NCI-H1694 treated with DMSO at 0.1 percent for 48 hours (cell line): ENCODE data around the gene ARHGEF1.
"Not testable (repeated sequence)": the region's sequence is repeated elsewhere in the genome, so short reads cannot be mapped to it uniquely, and the experiment has no call there.

Experiments used
- DNase-seq: peaks from one replicate; lab custom pipeline; 2025; lab: John Stamatoyannopoulos, UW

The ARHGEF1 gene

DNA sequence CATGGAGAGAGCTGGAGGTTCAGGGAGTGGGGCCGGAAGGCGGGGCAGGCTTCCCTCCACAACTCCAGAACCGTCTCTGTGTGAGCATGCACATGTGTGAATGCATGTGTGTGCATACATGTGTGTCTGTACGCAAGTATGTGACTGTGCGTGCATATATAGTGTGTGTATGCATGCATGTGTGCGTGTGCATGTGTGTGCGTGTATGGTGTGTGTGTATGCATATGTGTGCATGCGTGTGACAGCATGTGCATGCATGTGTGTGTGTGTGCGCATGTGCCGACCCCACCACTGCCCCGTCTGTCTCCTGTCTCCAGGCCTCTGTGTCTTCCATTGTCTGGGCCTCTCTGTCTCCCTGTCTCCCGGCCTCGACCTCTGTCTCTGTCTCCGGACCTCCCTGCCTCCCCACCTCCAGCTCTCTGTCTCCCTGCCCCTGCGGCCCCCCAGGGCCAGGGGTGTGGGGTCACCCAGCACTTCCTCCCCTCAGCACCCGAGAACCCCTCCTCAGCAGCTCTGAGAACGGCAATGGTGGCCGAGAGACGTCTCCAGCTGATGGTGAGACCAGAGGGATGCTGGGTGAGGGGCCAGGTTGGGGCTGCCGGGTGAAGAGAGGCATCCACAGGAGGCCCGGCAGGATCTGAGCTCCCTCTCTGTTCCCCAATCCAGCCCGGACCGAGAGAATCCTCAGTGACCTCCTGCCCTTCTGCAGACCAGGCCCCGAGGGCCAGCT lies 22.5 kb downstream of the ARHGEF1 start:
- DNase-seq: no peak

DNA sequence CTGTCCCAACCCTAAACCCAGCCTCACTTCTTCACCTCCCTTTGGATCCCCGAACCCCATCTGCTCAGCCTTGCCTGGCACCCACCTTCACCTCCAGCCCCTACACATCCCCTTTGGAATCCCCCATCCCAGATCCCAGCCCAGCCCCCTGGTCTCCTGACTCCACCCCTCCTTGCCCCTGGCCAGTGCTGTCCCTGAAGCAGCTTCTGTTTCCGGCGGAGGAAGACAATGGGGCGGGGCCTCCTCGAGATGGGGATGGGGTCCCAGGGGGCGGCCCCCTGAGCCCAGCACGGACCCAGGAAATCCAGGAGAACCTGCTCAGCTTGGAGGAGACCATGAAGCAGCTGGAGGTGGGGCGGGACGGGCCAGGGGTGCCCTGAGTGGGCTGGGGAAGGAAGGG lies 23.3 kb downstream of the ARHGEF1 start:
- no peak for DNase-seq

DNA sequence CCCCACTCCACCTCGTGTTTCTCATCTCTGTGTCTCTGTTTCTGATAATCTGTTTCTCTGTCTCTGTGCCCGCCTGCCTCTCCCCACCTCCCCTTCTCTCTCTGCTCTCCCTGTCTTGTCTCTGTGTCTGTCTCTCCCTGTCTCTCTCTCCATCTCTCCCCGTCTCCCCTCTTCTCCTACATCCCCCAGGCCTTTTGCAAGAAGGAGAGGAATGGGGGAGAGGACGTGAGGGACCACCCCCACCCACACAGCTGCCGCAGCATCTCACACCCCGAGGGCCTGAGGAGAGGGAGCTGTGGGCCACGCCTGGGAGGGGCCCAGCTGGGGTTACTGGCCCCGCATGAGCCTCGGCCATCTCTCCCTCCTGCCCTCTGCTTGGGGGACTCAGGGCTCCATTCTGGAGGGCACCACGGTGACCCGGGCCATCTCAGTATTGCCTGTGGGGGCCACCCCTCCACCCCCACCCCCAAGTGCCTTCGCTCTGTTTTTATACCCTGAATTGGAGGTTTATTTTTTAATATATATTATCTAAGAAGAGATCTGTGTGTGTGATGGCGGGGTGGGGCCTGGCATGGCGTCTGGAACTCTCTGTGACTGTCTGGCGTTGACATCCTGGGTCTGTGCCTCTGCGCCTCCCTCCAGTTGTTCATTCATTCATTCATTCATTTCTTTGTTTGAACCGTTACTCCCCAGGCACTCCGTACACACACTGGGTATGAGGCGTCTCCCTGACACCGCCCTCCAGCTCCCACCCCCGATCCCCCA lies 24.1 kb downstream of the ARHGEF1 start:
- no peak for DNase-seq

DNA sequence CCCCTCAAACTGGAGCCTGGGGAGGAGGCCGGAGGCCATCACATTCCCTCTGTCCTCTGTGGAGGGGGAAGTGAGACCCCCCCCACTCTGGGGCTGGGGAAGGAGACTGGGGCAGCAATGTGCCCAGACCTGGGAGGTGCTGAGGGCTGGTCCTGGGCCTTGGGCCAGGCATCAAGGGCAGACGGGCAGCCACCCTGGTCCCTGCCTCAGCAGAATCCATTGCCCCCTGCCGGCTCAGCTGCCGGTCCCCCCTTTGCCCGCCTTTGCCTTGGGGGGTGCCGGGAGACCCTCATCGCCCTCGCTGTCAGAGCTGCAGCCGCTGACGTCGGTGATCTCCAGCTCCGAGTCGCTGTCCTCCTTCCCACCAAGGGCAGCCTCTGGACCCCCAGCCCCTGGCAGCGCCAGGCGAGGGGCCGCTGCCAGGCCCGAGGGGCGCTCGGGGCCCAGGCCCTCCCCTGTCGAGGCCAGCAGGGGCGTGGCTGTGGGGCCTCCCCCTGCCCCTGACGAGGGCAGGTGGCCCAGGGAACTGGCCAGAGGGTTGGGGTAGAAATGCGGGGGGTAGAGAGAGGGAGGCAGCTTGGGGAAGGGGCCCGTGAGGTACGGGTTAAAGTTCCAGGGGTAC lies 25.1 kb downstream of the ARHGEF1 start:
- no peak for DNase-seq

DNA sequence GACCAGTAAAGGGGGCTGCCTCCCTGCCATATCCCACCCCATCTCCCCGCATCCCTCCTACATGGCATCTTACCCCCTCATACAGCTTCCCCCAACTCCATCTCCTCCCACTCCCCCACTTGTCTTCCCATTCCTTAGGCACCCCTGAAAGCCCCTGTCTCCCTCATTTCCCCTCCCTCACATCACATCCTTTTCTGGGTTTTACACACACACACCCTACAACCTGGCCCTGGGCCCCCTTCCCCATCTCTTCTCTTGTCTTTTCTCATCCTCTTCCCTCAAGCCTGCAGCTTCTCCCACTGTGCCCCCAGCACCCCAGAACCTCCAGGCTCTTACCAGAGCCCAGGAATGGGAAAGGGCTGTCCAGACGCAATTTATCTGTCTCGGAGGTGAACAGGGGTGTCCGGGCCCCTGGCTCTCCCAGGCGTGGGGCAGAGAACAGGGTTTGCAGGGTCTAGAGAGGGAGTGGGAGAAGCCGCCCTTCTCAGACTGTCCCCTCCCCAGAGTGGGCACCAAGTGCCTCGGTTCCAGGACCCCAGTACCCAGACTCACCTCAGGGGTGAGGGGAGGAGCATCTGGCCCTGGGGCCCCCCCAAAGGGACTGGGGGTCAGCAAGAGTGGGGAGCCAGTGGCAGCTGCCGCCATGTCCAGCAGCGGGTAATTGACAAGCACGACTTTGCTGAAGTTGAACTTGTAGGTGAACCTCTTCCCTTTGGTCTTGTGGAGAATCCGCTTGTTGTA lies 25.9 kb downstream of the ARHGEF1 start:
- DNase-seq: no peak

DNA sequence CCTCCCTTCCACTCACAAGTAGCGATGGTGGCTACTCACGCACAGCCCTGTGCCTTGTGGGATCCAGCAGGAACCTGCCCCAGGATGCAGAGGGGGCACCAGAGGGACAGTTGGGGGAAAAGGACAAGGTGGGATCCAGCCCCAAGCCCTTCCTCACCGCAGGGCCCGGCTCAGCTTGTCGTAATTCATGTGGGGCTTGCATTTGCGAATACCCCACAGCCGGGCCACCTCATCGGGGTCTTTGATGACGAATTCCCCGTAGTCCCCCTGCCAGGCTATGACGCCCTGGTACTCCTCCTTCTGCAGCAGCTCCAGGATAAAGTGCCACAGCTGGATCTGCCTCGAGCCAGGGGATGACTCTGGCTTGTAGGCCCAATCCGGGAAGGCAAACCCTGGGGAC lies 26.7 kb downstream of the ARHGEF1 start:
- DNase-seq: no peak

DNA sequence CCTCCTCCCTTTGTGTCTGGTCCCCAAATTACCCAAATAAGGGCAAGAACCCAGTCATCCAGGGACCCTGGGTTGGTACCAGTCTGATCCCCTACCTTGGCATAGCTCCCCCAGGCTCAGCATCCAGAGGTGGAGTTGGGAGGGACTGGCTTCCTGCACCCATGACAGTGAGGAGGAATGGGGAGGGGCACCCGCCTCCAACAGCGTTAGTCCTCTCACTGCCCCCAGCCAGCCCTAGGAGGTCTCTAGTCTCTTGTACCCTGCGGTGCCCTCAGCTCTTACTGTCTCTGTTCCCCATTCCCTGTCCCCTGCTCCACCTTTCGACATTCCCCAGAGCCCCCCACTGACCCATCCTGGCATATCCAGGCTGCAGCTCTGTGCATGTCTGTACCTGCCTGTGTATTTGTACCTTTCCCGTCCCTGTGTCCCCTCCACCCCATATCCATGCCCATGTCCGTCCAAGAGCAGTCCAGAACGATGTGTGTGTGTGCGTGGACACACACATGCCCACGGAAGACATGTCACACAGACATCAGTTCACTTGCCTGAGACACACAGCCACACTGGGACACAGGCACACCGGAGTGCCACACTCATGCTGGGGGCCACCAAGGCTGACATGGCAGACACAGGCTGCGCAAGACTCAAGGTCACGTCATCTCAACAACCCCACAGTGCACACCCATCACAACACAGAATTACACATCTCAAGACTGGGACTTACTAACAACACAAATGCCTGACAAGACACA lies 27.4 kb downstream of the ARHGEF1 start:
- DNase-seq: no peak

DNA sequence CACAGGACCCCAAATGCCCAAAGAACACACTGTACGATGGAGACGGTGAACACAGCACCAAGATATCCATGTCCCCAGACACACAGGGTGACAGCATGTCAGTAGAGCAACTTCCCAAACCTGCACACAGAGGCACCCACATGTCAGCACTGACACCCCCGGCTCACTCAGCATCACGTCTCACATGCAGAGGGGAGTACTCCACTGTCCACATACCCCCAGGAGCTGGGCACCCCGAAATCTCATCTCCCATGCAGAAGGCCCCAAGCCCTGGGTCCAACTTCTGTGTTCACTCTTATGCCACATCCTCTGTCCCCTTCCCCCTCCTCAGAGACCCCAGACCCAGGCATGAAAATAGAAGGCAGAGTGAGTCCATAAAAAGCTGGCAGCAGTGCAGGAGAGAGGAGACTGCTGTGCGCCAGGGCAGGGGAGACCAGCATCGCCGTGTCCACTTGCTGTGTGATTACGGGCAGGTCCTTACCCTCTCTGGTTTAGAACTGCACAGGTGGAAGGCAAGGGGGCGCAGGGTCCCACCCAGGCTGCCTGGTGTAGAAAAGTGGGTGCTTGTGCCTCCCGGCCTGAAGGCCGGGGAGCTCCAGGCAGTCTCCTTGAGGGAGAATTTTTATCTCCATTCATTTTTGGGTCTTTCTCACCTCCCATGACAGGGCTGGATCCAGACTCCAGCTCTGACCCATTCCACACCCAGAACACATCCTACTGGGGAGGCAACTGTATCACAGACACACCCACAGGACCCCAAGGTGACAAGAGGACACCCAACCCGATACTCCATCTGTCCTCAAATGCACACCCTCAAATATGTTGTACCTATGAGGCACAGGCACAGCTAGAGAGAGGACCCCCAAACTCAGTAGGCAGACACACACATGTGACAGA lies 28.3 kb downstream of the ARHGEF1 start:
- no peak for DNase-seq

DNA sequence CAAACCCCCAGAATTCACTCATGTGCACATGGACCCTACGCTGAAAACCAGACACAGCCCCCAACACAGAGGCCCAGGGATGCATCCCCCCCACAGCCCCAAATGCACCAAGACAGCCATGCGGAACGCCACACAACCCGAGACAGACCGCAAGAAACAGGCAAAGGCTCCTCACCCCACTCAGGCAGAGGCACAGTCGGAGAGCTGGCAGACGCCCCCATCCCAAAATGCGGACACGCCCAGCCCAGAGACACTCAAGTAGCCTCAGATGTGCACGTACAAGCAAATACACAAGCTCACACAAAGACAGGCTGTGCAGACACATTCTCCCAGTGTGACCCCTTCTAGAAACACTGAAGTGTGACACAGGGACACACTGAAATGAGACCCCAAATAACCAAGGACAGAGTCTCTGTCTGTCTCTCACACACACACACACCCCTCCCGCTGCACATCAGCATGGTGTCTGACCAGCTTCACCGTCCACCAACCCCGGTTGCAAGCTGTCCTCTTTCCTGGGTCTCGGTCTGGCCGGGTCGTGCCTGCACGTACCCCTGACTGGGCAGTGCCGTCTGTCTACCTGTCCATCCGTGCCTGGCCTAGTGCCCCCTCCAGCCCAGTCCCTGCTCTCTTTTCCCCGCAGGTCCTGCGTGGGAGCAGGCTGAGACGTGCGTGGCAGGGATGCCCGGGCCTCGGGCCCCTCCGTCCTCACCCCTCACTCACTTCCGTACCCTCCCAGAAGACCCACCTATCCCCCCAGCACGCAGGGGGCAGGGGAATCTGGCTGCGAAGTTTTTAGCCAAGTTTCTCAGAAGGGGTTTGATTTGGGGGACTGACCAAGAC lies 29.1 kb downstream of the ARHGEF1 start:
- DNase-seq: no peak

DNA sequence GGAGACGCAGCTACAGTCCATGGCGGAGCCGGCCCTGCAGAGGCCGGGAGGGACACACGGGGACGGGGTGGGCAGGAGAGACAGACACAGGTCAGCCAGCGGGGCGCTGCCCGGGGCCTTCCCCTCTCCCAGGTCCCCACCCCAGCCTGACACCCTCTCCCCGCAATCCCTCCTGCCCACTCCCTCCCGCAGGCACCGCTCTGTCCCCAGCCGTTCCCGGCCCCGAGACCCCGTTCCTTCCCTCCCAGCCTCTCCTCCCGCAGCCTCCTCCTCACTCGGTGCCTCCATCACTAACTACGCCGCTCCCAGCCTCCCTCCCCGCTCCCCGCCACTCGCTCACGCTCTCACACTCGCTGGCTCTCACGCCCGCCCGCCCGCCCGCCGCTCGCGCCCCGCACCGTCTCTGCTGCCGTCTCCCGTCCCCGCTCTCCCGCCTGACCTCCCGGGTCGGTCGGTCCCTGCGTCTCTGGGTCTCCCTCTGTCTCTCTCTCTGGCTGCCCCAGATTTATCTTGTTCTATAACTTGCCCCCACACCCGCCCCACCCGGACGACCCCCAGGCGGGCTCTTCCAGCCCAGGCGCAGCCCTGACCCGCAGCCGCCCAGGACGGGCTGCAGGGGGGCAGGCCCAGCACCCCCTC lies 30.0 kb downstream of the ARHGEF1 start:
- no peak for DNase-seq

DNA sequence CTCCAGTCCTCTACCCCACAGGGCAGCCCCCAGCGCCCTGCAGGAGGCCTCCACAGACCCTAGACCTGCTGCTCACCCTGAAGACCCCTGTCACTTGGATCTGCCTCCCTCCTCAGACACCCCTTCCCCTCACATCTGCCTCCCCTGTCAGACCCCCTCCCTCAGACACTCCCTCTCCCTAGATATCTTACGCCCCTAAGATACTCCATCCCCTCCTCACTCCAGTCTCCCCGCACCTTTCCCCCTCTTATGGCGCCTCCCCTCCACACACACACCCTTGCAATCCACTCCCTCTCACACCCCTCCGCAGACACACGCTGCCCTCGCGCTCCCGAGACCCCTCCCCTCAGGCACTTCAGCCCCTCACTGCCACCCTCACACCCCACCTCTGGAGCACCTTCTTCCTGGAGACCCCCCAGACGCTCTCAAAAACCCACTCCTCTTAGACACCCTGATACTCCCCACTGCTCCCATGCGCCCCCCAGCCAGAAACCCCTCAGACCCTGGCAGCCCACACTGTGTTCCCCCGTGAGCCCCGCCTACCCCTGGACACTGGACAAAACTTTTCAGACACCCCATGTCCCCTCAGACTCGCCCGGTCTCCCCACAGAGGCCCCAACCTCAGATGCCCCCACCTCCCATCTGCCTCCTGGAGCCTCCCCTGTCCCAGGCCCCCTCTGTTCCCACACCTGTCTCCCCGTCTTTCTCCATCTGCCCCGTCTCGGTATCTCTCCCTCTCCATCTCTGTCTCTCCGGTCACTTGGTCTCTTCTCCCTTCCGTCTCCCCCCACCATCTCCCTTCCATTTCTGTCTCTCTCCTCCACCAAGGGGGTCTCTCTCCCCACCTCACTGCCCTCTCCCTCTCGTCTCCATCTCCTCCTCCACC lies 30.8 kb downstream of the ARHGEF1 start:
- DNase-seq: no peak

DNA sequence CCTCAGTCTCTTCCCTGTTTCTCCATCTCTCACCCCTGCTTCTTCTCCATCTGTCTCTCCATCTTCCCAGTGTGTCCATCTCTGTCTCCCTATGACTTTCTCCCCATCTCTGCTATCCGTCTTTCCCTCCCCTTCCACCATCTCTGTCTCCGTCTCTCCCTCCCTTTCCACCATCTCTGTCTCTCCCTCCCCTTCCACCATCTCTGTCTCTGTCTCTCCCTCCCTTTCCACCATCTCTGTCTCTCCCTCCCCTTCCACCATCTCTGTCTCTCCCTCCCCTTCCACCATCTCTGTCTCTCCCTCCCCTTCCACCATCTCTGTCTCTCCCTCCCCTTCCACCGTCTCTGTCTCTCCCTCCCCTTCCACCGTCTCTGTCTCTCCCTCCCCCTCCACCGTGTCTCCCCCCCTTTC lies 31.4 kb downstream of the ARHGEF1 start:
- DNase-seq: not testable (repeated sequence)

DNA sequence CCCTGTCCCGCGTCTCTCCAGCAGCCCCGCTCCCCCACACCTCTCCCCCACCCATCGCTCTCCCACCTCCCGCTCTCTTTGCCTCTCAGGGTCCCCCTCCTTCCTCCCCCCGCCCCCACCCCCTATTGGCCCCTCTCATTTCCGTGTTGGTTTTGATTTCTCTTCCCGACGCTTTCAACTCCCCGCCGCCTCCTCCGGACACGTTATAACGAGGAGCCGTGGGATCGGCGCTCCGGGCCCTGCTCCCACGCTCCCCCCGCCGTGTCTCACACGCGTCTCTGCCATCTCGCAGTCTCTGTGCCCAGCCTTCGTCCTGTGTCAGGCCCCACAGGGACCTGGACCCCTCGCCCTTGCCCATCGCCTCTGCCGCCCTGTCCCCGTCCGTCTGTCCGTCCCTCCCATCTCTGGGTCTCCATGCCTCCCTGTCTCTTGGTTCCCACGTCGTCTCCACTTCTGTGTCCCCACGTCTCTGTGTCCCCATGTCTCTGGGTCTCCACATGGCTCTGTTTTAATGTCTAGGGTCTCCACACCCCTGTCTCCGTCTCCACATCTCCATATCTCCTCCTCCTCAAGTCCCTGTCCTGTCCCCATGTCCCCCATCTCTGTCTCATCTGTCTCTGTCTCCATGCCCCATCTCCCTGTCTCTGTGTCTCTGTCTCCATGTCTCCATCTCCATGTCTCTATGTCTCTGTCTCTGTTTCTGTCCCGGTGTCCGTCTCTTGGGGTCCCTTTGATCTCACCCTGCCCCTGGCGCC lies 32.2 kb downstream of the ARHGEF1 start:
- no peak for DNase-seq

DNA sequence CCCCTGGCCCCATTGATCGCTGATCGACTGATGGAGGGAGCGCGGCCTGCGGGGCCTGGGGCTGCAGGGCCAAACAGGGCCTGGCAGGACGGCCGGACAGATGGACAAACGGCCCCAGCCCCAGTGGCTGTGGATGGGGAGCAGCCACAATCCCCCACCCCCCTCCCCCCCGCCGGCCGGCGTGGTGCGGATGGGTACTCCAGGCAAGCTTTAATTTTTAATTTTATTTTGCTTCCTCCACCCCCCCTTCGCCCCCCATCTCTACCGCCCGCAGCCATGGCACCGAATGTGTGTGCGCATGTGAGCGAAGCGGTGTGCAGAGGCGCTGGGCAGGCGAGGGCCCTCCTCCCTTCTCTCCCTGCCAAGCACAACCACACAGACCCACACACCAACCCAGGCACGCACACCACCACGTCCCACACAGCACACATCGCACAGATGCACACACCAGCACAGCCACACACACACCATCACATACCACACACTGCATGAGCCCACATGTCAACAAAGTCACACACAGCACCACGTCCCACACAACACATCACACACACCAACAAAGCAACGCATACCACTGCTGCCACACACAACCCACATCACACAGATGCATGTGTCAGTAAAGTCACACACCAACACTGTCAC lies 32.9 kb downstream of the ARHGEF1 start:
- no peak for DNase-seq

DNA sequence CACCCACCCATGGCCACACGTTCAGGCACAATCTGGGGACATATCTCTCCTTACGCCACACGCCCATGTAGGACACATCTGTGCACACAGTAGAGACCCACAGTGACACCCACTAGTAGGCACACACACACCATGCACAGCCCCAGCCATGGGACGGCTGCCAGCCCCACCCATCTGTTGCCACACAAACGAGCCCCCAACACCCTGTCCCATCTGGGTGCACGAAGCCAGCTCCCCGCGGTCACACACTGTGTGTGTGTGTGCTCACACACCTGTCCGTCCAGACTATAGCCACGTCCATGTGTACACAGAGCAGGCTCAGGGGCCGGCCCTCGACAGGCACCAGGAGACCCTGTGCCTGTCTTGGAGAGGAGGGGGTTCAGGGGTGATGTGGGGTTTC lies 34.7 kb downstream of the ARHGEF1 start:
- peak; percentile 23 for DNase-seq

DNA sequence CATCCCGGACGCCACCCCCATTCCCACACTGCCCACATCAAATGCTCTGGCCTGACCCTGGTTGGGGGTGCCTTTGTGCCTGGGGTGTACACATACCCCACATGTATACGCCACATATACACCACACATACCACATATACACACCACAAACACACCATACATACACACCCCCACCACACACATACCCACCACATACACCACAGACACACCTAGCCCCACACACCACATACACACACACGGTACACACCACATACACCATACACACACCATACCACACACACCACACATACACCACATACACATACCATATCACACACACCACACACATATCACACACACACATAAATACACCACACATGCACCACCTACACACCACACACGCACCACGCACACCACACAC lies 35.1 kb downstream of the ARHGEF1 start:
- DNase-seq: no peak

DNA sequence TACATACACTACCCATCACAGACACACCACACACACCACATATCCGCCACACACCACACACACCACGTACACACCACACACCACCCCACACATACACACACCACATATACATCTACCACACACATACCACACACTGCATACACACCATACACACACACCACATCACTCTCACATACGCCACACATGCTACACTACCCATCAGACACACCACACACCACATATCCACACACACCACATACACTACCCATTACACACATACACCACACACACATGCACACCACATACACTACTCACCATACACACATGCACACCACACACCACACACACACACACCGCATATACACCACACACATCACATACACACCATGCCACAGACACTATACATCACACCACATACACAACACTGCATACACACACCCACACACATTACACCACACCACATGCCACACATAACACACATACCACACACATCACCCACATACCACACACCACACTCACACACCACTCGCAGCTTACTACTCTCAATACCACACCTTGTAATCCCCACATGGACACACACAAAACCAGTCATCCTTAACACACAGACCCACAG lies 35.8 kb downstream of the ARHGEF1 start:
- no peak for DNase-seq
